Breast epithelium (tissue), 3 donors: Measurements from ENCODE around the gene NHP2.

Experiments used
- CTCF ChIP-seq, 3 donors: fragments of 450-650 bp; IDR thresholded peaks; one replicate each; pipeline ENCODE4 v1.5.1; 2016 to 2017; ENCODE audit warnings: antibody characterized with exemption in 3 of 3, mild to moderate bottlenecking in 3 of 3, moderate library complexity in 3 of 3
- POLR2AphosphoS5 ChIP-seq, 3 donors: sonication (generic); formaldehyde crosslinking; IDR thresholded peaks; one replicate each; pipeline ENCODE4 v1.6.1; 2017; ENCODE audit warnings: antibody characterized with exemption in 3 of 3

DNA sequence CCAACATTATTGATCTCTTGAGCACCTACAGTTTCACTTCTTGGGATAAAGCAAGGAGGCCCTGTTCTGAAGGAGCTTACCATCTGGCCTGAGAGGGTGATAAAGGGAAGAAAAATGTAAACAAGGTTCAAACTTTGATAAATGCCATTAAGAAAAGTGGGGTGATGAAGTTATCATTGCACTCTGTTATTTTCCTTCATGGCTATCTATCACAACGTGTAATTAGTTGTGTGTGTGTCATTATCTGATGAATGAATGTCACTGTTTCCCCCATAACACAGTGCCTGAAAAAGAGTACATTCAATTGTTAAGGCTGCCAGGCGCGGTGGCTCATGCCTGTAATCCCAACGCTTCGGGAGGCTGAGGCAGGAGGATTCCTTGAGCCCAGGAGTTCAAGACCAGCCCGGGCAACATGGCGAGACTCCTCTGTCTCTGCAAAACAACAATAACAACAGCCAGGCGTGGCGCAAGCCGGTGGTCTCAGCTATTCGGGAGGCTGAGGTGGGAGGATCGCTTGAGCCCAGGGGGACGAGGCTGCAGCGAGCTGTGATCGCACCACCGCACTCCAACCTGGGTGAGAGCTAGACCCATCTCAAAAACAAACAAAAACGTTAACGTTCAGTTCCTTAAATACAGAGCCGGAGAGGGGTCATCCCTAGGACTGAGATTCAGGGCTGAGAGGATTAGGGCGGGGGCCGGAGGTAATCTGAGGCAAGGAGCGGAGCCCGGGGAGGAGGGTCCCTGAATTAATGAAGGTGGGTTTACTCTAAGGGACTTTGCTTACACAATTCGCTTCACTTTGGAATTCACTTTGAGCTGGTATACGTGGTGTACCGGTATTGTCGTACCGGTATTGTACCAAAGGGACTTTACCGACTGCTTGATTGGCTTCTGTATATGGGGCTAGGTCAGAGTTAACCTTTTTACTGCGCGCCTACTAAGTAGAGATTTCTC is 917 bp downstream of the NHP2 start:
- TF ChIP-seq CTCF (IDR thresholded peaks at IDR 0.05) (no peak), POLR2AphosphoS5 (IDR thresholded peaks at IDR 0.05) (no peak)
